OCI-LY1 (cell line): ENCODE data around the gene SP6.

Experiments used
- H2AFZ ChIP-seq: fragments of 200-600 bp; sonication (generic), shearing (Covaris generic); 2 replicates; pipeline ENCODE4 v1.6.0; 2014; ENCODE audit warnings: antibody characterized with exemption, mild to moderate bottlenecking, low read length
- H3F3A ChIP-seq: fragments of 200-600 bp; sonication (generic), shearing (Covaris generic); 2 replicates; pipeline ENCODE4 v1.6.0; 2014; ENCODE audit warnings: mild to moderate bottlenecking, antibody characterized with exemption, low read length, moderate library complexity; ENCODE audit not compliant: insufficient read depth
- H3K27ac ChIP-seq: fragments of 200-600 bp; sonication (generic); 2 replicates; pipeline ENCODE4 v1.5.1; 2014; ENCODE audit warnings: low read length, mixed run types, mild to moderate bottlenecking, low read depth; ENCODE audit not compliant: poor library complexity, severe bottlenecking
- H3K27me3 ChIP-seq: fragments of 200-600 bp; sonication (generic); 2 replicates; pipeline ENCODE4 v1.6.0; 2014; ENCODE audit warnings: antibody characterized with exemption, mild to moderate bottlenecking, low read length, moderate library complexity; ENCODE audit not compliant: insufficient read depth
- H3K36me3 ChIP-seq: fragments of 200-600 bp; sonication (generic); 2 replicates; pipeline ENCODE4 v1.6.1; 2014; ENCODE audit warnings: mild to moderate bottlenecking, antibody characterized with exemption, low read length, moderate library complexity, mixed read lengths; ENCODE audit not compliant: insufficient read depth
- H3K4me1 ChIP-seq: fragments of 200-600 bp; sonication (generic); 2 replicates; pipeline ENCODE4 v1.5.1; 2014; ENCODE audit warnings: mild to moderate bottlenecking, low read length, moderate library complexity; ENCODE audit not compliant: insufficient read depth, severe bottlenecking
- H3K4me2 ChIP-seq: fragments of 200-600 bp; sonication (generic), shearing (Covaris generic); 2 replicates; pipeline ENCODE4 v1.6.1; 2014; ENCODE audit warnings: low read length
- H3K4me3 ChIP-seq: fragments of 200-600 bp; sonication (generic); 2 replicates; pipeline ENCODE4 v1.5.1; 2014; ENCODE audit warnings: low read length, low read depth, mild to moderate bottlenecking, mixed read lengths; ENCODE audit not compliant: poor library complexity, severe bottlenecking
- H3K79me2 ChIP-seq: fragments of 200-600 bp; shearing (Covaris generic); 2 replicates; pipeline ENCODE4 v1.6.1; 2016; ENCODE audit warnings: mixed run types, low read length, mixed read lengths; ENCODE audit not compliant: insufficient read depth
- H3K9ac ChIP-seq: fragments of 200-600 bp; sonication (generic), shearing (Covaris generic); 2 replicates; pipeline ENCODE4 v1.6.1; 2014; ENCODE audit warnings: mild to moderate bottlenecking, low read length, mixed read lengths
- H3K9me2 ChIP-seq: fragments of 200-600 bp; sonication (generic), shearing (Covaris generic); 2 replicates; pipeline ENCODE4 v1.6.1; 2014; ENCODE audit warnings: low read depth, mild to moderate bottlenecking, low read length, mixed read lengths
- H3K9me3 ChIP-seq: fragments of 200-600 bp; shearing (Covaris generic); 2 replicates; pipeline ENCODE4 v1.6.1; 2014; ENCODE audit warnings: low read length, mixed read lengths
- H4K20me1 ChIP-seq: fragments of 200-600 bp; sonication (generic), shearing (Covaris generic); 2 replicates; pipeline ENCODE4 v1.6.0; 2016; ENCODE audit warnings: mild to moderate bottlenecking, low read length; ENCODE audit not compliant: insufficient read depth
- EZH2 ChIP-seq: fragments of 200-600 bp; sonication (generic), shearing (Covaris generic); IDR thresholded peaks from 2 replicates; pipeline ENCODE4 v1.8.0; 2017; ENCODE audit warnings: borderline replicate concordance, mixed run types, mild to moderate bottlenecking, antibody characterized with exemption, low read length, moderate library complexity, mixed read lengths
- TF ChIP-seq, protein P1 (sequence below): fragments of 200-600 bp; sonication (generic), shearing (Covaris generic); IDR thresholded peaks from 2 replicates; pipeline ENCODE4 v1.5.1; 2017; ENCODE audit warnings: mild to moderate bottlenecking, antibody characterized with exemption, low read length, moderate library complexity, mixed read lengths

The SP6 gene

GRCh38 chr17:47882247-47882646 is 31.3 kb upstream of the SP6 start:
- no peak for TF ChIP-seq EZH2
- TF ChIP-seq, protein P1, sequence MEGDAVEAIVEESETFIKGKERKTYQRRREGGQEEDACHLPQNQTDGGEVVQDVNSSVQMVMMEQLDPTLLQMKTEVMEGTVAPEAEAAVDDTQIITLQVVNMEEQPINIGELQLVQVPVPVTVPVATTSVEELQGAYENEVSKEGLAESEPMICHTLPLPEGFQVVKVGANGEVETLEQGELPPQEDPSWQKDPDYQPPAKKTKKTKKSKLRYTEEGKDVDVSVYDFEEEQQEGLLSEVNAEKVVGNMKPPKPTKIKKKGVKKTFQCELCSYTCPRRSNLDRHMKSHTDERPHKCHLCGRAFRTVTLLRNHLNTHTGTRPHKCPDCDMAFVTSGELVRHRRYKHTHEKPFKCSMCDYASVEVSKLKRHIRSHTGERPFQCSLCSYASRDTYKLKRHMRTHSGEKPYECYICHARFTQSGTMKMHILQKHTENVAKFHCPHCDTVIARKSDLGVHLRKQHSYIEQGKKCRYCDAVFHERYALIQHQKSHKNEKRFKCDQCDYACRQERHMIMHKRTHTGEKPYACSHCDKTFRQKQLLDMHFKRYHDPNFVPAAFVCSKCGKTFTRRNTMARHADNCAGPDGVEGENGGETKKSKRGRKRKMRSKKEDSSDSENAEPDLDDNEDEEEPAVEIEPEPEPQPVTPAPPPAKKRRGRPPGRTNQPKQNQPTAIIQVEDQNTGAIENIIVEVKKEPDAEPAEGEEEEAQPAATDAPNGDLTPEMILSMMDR, result no peak
- Histone ChIP-seq H4K20me1 (no peaks in the 10 kb centered on the region), H3K27ac (no peak overlapping the region), H2AFZ (no peak overlapping the region), H3K27me3 (no peaks in the 10 kb centered on the region; the same call in 1 of the 2 replicates), H3K79me2 (no peaks in the 10 kb centered on the region), H3K4me3 (no peak overlapping the region), H3K4me1 (no peaks in the 10 kb centered on the region), H3K9ac (no peak overlapping the region), H3K9me3 (no peaks in the 10 kb centered on the region), H3F3A (no peaks in the 10 kb centered on the region), H3K9me2 (no peaks in the 10 kb centered on the region), H3K4me2 (no peak overlapping the region), H3K36me3 (no peaks in the 10 kb centered on the region)

- Histone ChIP-seq H3K36me3 (no peaks in the 10 kb centered on the region), H3F3A (no peaks in the 10 kb centered on the region), H3K9me3 (no peaks in the 10 kb centered on the region), H4K20me1 (no peaks in the 10 kb centered on the region), H3K27ac (no peak overlapping the region), H3K4me3 (no peak overlapping the region), H3K4me1 (no peaks in the 10 kb centered on the region), H3K79me2 (no peaks in the 10 kb centered on the region), H2AFZ (no peak overlapping the region), H3K27me3 (no peaks in the 10 kb centered on the region; the same call in 1 of the 2 replicates), H3K9me2 (no peaks in the 10 kb centered on the region), H3K9ac (no peak overlapping the region), H3K4me2 (no peak overlapping the region)
- TF ChIP-seq, protein P1, result no peak
- no peak for TF ChIP-seq EZH2
Measured at GRCh38 chr17:47879776-47880454, 29.0 kb upstream of the SP6 start.

DNA sequence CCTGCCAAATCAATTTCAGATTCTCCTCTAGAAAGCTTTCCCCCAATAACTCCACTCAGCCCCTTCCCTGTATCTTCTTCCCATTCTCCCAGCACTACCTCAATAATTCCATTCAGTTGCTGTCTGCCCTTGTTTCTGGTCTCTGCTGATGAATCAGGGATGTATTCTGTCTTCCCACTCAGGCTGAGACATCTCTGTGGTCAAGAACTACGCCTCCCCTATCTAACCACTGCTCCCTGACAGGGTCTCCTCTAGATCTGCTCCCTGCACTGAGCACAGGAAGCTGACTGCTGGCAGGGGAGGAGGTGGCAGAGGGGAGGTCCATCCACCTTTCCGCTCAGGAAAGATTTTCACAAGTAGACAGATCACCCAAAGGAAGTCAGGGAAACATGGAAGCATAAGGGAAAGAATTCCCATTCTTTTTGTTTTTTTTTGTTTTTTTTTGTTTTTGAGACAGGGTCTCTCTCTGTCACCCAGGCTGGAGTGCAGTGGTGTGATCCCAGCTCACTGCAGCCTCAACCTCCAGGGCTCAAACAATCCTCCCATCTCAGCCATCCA is 28.1 kb upstream of the SP6 start:
- Histone ChIP-seq H3K9ac (no peak overlapping the region), H4K20me1 (no peaks in the 10 kb centered on the region), H3K27ac (no peak overlapping the region), H3K4me3 (no peak overlapping the region), H3K9me2 (no peaks in the 10 kb centered on the region), H3K4me1 (no peaks in the 10 kb centered on the region), H3K4me2 (no peak overlapping the region), H2AFZ (no peak overlapping the region), H3F3A (no peaks in the 10 kb centered on the region), H3K9me3 (no peaks in the 10 kb centered on the region), H3K36me3 (no peaks in the 10 kb centered on the region), H3K27me3 (no peaks in the 10 kb centered on the region; the same call in 1 of the 2 replicates), H3K79me2 (no peaks in the 10 kb centered on the region)
- TF ChIP-seq, protein P1, result no peak
- no peak for TF ChIP-seq EZH2
